SK-N-MC (cell line): ENCODE results near the gene SSPN.

Source experiments
- EZH2 ChIP-seq: fragments of 200-600 bp; sonication (generic); IDR thresholded peaks from one replicate; pipeline ENCODE4 v1.6.1; 2017; ENCODE audit warnings: antibody characterized with exemption
- FOXP2 ChIP-seq: optimal IDR thresholded peaks from 2 replicates; pipeline ENCODE3; 2011; ENCODE audit warnings: mild to moderate bottlenecking, moderate library complexity; ENCODE audit not compliant: insufficient read depth; ENCODE audit errors: extremely low read length, control extremely low read depth
- POLR2AphosphoS5 ChIP-seq: IDR thresholded peaks from 2 replicates; pipeline ENCODE4 v1.6.1; 2012; ENCODE audit warnings: mild to moderate bottlenecking, low read depth, low read length, borderline replicate concordance

GRCh38 chr12:26241080-26241479 lies 45.7 kb downstream of the SSPN start:
- TF ChIP-seq EZH2 (no peak), POLR2AphosphoS5 (no peak), FOXP2 (no peak)
